ENCODE measurements around the gene KRT27. TPM values are rescaled to one million over a fixed set of nuclear protein-coding genes. Genes with fewer than 3 reads are reported as not detected.
"Not testable (repeated sequence)": the region's sequence is repeated elsewhere in the genome, so short reads cannot be mapped to it uniquely, and the experiment has no call there.

Gene KRT27
- total RNA-seq, 6 experiments from 2014 or later = not detected

- H3K27ac ChIP-seq = no peak overlapping the region
- DNase-seq (no peak), ATAC-seq (no peak)
- H3K4me1 ChIP-seq = no peaks in the 10 kb centered on the region
- no peak overlapping the region for H3K4me3 ChIP-seq
- TF ChIP-seq, protein P1, sequence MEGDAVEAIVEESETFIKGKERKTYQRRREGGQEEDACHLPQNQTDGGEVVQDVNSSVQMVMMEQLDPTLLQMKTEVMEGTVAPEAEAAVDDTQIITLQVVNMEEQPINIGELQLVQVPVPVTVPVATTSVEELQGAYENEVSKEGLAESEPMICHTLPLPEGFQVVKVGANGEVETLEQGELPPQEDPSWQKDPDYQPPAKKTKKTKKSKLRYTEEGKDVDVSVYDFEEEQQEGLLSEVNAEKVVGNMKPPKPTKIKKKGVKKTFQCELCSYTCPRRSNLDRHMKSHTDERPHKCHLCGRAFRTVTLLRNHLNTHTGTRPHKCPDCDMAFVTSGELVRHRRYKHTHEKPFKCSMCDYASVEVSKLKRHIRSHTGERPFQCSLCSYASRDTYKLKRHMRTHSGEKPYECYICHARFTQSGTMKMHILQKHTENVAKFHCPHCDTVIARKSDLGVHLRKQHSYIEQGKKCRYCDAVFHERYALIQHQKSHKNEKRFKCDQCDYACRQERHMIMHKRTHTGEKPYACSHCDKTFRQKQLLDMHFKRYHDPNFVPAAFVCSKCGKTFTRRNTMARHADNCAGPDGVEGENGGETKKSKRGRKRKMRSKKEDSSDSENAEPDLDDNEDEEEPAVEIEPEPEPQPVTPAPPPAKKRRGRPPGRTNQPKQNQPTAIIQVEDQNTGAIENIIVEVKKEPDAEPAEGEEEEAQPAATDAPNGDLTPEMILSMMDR (IDR thresholded peaks at IDR 0.05) = no peak
- no peak for TF ChIP-seq POLR2A (IDR thresholded peaks at IDR 0.05)
- no peaks in the 10 kb centered on the region for H3K9me3 ChIP-seq
- H3K27me3 ChIP-seq = no peaks in the 10 kb centered on the region
- intact Hi-C loops (cut with DNase I) = no loop called here
- H3K36me3 ChIP-seq = no peaks in the 10 kb centered on the region
- WGBS (ENCODE audit: insufficient coverage, low coverage, low lambda C conversion rate, missing lambda C conversion rate) = 60% methylated on average over 6 of the region's 6 CpGs
Measured at GRCh38 chr17:40750391-40750790, 32.0 kb downstream of the KRT27 start.

GRCh38 chr17:40748666-40749065 lies 33.7 kb downstream of the KRT27 start:
- 42% methylated on average over 1 of the region's 1 CpG for WGBS (ENCODE audit: insufficient coverage, low coverage, low lambda C conversion rate, missing lambda C conversion rate)
- H3K9me3 ChIP-seq; H3K4me3 ChIP-seq; ATAC-seq; DNase-seq; H3K27me3 ChIP-seq; H3K27ac ChIP-seq; intact Hi-C loops (cut with DNase I); H3K4me1 ChIP-seq; H3K36me3 ChIP-seq: not testable (repeated sequence)

DNA sequence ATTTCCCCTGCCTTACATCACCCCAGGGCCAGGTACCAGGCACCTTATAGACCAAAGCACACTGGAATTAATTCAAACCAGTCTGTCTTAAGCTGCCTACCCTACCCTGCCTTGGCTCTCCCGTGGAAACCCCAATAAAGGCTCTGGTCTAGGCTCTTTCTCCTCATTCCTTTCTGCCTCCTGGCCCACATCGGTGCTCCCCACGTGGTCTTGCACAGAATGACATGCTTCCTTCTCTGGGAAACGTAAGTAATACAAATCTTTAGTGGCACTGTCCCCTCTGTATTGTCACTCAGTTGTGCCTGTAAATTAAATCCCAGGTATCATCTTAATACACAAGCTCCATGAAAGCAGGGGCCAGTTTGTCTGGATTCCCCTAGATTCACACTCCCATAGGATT lies 43.8 kb downstream of the KRT27 start:
- no peak overlapping the region for H3K27ac ChIP-seq
- no peak overlapping the region for H3K4me3 ChIP-seq
- no peaks in the 10 kb centered on the region for H3K4me1 ChIP-seq
- no peaks in the 10 kb centered on the region for H3K27me3 ChIP-seq
- DNase-seq (no peak), ATAC-seq (no peak)
- intact Hi-C loops (cut with DNase I) = no loop called here
- H3K9me3 ChIP-seq = no peaks in the 10 kb centered on the region
- 35% methylated on average over 4 of the region's 4 CpGs for WGBS (ENCODE audit: insufficient coverage, low coverage, low lambda C conversion rate, missing lambda C conversion rate)
- TF ChIP-seq, protein P1 (IDR thresholded peaks at IDR 0.05) = no peak
- no peak for TF ChIP-seq POLR2A (IDR thresholded peaks at IDR 0.05)
- no peaks in the 10 kb centered on the region for H3K36me3 ChIP-seq

DNA sequence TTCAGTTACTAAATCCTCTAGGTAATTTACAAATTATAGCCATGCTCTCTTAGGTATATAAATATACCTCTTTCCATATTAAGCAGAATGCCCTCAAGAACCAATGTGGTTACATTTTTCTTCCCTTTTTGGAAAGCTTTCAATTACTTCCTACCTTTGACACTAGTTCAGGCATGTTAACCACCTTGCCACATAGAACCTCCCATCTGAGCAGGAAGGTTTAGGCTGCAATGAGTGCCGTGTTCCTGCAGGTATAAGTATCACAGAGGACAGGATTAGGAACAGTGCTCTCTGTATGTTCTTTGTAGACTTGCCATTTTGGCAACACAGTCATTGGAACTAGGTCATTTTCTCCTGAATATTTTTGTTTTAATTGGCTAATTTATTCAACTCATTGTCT lies 47.3 kb downstream of the KRT27 start:
- H3K9me3 ChIP-seq = no peaks in the 10 kb centered on the region
- no peak overlapping the region for H3K4me3 ChIP-seq
- 89% methylated on average over 1 of the region's 1 CpG for WGBS (ENCODE audit: insufficient coverage, low coverage, low lambda C conversion rate, missing lambda C conversion rate)
- no peak overlapping the region for H3K27ac ChIP-seq
- no peak for TF ChIP-seq POLR2A (IDR thresholded peaks at IDR 0.05)
- no peak for DNase-seq
- H3K4me1 ChIP-seq = no peaks in the 10 kb centered on the region
- no peaks in the 10 kb centered on the region for H3K36me3 ChIP-seq
- H3K27me3 ChIP-seq = no peaks in the 10 kb centered on the region
- ATAC-seq = no peak
- intact Hi-C loops (cut with DNase I) = no loop called here

GRCh38 chr17:40734018-40734417 lies 48.3 kb downstream of the KRT27 start:
- no peak overlapping the region for H3K4me3 ChIP-seq
- no peaks in the 10 kb centered on the region for H3K9me3 ChIP-seq
- no peaks in the 10 kb centered on the region for H3K36me3 ChIP-seq
- intact Hi-C loops (cut with DNase I) = no loop called here
- no peaks in the 10 kb centered on the region for H3K4me1 ChIP-seq
- DNase-seq = no peak
- H3K27ac ChIP-seq = no peak overlapping the region
- no peak for ATAC-seq
- TF ChIP-seq, protein P1 (IDR thresholded peaks at IDR 0.05) = no peak
- no peak for TF ChIP-seq POLR2A (IDR thresholded peaks at IDR 0.05)
- 84% methylated on average over 3 of the region's 6 CpGs for WGBS (ENCODE audit: insufficient coverage, low coverage, low lambda C conversion rate, missing lambda C conversion rate)
- H3K27me3 ChIP-seq = no peaks in the 10 kb centered on the region

GRCh38 chr17:40730970-40731369 lies 51.4 kb downstream of the KRT27 start:
- Histone ChIP-seq H3K4me3 (no peak overlapping the region), H3K27ac (no peak overlapping the region), H3K9me3 (no peaks in the 10 kb centered on the region), H3K4me1 (peaks cover 0 to 7% (median 0%) of the 10 kb centered on the region in 4 donors), H3K36me3 (no peaks in the 10 kb centered on the region), H3K27me3 (no peaks in the 10 kb centered on the region)
- intact Hi-C loops (cut with DNase I) = no loop called here
- DNase-seq (no peak), ATAC-seq (no peak)
- WGBS (ENCODE audit: insufficient coverage, low coverage, low lambda C conversion rate, missing lambda C conversion rate) = 44% methylated on average over 1 of the region's 1 CpG
- TF ChIP-seq POLR2A (IDR thresholded peaks at IDR 0.05) = no peak
- TF ChIP-seq, protein P1 (IDR thresholded peaks at IDR 0.05) = no peak

Data from right lobe of liver (tissue), 6 donors.